Peyer's patch (tissue), 4 donors: ENCODE measurements around the gene FAM98B.

ENCODE experiments used
- POLR2A ChIP-seq, 2 donors: fragments of 450-650 bp; IDR thresholded peaks; one replicate each; pipeline ENCODE4 v1.5.1; 2017; ENCODE audit warnings: antibody characterized with exemption in 2 of 2, mild to moderate bottlenecking in 2 of 2, moderate library complexity in 2 of 2
- TF ChIP-seq, protein P1 (sequence below), 6 experiments: fragments of 450-650 bp in 4 of 6; fragments of 200-600 bp in 2 of 6; sonication (generic) in 1 of 6; IDR thresholded peaks; one replicate each; pipeline ENCODE4 v1.5.1; 2017 to 2019; ENCODE audit warnings: antibody characterized with exemption in 6 of 6, mild to moderate bottlenecking in 3 of 6, moderate library complexity in 1 of 6

DNA sequence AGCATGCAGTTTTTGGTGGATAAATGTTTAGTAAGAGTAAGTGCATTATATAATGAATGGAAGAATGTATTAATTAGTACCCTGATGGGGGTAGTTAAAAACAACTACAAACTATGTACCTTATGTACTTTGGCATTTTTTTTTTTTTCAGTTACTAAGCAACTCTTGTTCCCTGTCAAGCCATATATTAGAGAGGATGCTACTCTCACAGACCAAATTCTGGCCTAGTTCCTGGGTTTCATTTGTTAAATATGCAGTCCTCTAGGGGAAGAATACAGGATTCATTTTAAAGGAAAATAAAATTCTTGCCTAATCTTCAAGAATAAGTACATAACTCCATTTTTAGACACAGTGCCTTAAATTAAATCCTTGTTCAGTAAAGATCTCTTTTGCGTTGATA lies 16.9 kb downstream of the FAM98B start:
- TF ChIP-seq, protein P1, sequence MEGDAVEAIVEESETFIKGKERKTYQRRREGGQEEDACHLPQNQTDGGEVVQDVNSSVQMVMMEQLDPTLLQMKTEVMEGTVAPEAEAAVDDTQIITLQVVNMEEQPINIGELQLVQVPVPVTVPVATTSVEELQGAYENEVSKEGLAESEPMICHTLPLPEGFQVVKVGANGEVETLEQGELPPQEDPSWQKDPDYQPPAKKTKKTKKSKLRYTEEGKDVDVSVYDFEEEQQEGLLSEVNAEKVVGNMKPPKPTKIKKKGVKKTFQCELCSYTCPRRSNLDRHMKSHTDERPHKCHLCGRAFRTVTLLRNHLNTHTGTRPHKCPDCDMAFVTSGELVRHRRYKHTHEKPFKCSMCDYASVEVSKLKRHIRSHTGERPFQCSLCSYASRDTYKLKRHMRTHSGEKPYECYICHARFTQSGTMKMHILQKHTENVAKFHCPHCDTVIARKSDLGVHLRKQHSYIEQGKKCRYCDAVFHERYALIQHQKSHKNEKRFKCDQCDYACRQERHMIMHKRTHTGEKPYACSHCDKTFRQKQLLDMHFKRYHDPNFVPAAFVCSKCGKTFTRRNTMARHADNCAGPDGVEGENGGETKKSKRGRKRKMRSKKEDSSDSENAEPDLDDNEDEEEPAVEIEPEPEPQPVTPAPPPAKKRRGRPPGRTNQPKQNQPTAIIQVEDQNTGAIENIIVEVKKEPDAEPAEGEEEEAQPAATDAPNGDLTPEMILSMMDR (IDR thresholded peaks at IDR 0.05), result no peak
- TF ChIP-seq POLR2A (IDR thresholded peaks at IDR 0.05), result no peak
